Activated naive CD4-positive, alpha-beta T cell treated with anti-CD3 and anti-CD28 coated beads, Interleukin-2, amount 10 ng/mL, durations not matched to agents 7 days and 5 days (primary cell): ENCODE data around the gene KCTD17.

ENCODE experiments used
- CTCF ChIA-PET: fragments of 350-600 bp; sonication (Branson Sonifier 250); formaldehyde crosslinking; loops from one replicate; lab custom pipeline; 2021; ENCODE audit warnings: antibody characterized with exemption; lab: Charles Lee
- DNase-seq: peaks from one replicate; pipeline ENCODE4 v3.0.0-alpha.2; 2020
- H3K27ac Mint-ChIP-seq: one replicate; pipeline ENCODE4 v1.8.0; 2021; ENCODE audit warnings: mild to moderate bottlenecking, moderate library complexity, mixed read lengths
- H3K27me3 Mint-ChIP-seq: one replicate; pipeline ENCODE4 v1.8.0; 2021; ENCODE audit warnings: mild to moderate bottlenecking, mixed read lengths
- H3K36me3 Mint-ChIP-seq: one replicate; pipeline ENCODE4 v1.8.0; 2021; ENCODE audit warnings: mixed read lengths
- H3K4me1 Mint-ChIP-seq: one replicate; pipeline ENCODE4 v1.8.0; 2021; ENCODE audit warnings: mixed read lengths
- H3K4me3 Mint-ChIP-seq: one replicate; pipeline ENCODE4 v1.8.0; 2021; ENCODE audit warnings: mild to moderate bottlenecking, moderate library complexity, mixed read lengths
- H3K9me3 Mint-ChIP-seq: one replicate; pipeline ENCODE4 v1.8.0; 2021; ENCODE audit warnings: mixed read lengths

Gene KCTD17

DNA sequence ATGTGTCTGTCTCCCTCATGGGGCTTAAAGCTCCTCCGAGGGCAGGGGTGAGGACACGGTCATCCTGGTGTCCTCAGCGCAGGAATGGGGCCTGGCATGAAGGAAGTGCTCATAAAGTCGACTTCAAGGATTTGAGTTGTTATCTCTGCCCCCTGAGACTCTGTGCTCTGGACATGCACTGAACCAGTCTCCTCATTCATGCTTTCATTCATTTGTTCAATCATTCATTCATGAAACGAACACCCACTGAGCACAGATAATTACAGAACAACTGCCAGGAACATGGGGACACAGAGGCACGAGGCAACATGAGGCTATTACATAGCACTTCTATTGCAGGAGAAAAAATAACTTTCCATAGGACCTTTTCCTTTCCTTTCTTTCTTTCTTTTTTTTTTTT lies 41.5 kb downstream of the KCTD17 start:
- H3K27me3 Mint-ChIP-seq, result peaks cover 45% of the 10 kb centered on the region
- CTCF ChIA-PET, result no interaction called here
- DNase-seq, result no peak
- peaks cover 11% of the 10 kb centered on the region for H3K4me1 Mint-ChIP-seq
- H3K36me3 Mint-ChIP-seq, result no peaks in the 10 kb centered on the region
- H3K27ac Mint-ChIP-seq, result no peak overlapping the region
- no peak overlapping the region for H3K4me3 Mint-ChIP-seq
- H3K9me3 Mint-ChIP-seq, result no peaks in the 10 kb centered on the region

DNA sequence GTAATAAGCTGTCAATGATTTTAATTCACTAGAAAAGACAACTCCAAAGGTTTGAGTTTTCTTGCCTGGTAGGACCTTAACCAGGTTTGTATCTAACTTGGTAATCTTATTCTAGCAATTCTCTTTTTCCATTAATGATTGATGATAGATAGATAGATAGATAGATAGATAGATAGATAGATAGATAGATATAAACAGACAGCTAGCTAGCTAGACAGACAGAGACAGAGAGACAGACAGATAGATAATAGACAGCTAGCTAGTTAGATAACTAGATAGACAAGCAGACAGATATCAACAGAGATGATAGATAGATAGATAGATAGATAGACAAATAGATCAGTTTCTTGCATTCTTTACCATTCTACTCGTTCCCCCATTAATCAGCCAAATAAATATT lies 42.7 kb downstream of the KCTD17 start:
- no peak for DNase-seq
- CTCF ChIA-PET, result no interaction called here
- H3K27ac Mint-ChIP-seq, result no peak overlapping the region
- H3K36me3 Mint-ChIP-seq, result no peaks in the 10 kb centered on the region
- H3K4me3 Mint-ChIP-seq, result no peak overlapping the region
- peaks cover 12% of the 10 kb centered on the region for H3K4me1 Mint-ChIP-seq
- peaks cover 50% of the 10 kb centered on the region for H3K27me3 Mint-ChIP-seq
- no peaks in the 10 kb centered on the region for H3K9me3 Mint-ChIP-seq

DNA sequence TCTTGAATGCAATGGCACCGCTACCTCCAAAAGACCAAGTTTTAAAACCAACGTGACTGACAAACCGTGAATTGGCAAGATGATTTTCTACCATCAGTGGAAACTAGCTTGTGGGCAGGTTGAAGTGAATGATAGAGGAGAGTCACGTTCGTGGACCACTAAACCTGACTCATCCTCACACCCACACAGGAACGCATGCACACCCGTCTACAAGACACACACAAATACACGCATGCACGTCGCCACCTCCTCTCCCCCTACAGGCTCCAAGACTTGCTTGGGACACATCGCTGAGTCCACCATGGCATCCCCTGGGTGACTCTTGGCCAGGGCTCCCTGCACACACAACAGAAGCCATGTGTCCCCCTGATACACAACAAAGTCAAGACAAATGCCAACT lies 43.6 kb downstream of the KCTD17 start:
- peaks cover 15% of the 10 kb centered on the region for H3K4me1 Mint-ChIP-seq
- H3K36me3 Mint-ChIP-seq, result no peaks in the 10 kb centered on the region
- CTCF ChIA-PET, result interaction anchor here (0.7 to 1.1 kb wide), 2 partner anchors 15 to 52 kb away, joined by 3 read pairs; no protein-coding TSS in a partner anchor
- H3K27ac Mint-ChIP-seq, result no peak overlapping the region
- no peaks in the 10 kb centered on the region for H3K9me3 Mint-ChIP-seq
- no peak for DNase-seq
- H3K4me3 Mint-ChIP-seq, result no peak overlapping the region
- H3K27me3 Mint-ChIP-seq, result peaks cover 51% of the 10 kb centered on the region

DNA sequence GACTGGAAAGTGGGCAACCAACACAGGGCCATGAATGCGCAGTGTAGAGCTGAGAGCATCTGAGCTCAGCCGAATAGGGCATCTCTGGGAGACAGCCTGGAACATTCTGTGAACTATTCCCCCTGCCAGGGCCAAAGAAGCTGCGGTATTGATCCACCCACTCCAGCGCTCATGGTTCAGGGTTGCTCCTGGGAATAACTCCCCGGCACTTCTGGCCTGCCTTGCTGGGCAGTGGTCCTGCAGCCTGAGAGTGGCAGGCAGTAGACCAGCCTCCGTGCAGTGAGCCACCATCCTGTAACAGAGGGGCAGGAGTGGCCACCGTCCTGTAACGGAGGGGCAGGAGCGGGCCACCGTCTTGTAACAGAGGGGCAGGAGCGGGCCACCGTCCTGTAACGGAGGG lies 45.8 kb downstream of the KCTD17 start:
- CTCF ChIA-PET, result no interaction called here
- Mint-ChIP-seq H3K9me3 (no peaks in the 10 kb centered on the region), H3K27ac (no peak overlapping the region), H3K4me1 (peaks cover 20% of the 10 kb centered on the region), H3K27me3 (peaks cover 55% of the 10 kb centered on the region), H3K4me3 (no peak overlapping the region), H3K36me3 (no peaks in the 10 kb centered on the region)
- DNase-seq, result no peak

DNA sequence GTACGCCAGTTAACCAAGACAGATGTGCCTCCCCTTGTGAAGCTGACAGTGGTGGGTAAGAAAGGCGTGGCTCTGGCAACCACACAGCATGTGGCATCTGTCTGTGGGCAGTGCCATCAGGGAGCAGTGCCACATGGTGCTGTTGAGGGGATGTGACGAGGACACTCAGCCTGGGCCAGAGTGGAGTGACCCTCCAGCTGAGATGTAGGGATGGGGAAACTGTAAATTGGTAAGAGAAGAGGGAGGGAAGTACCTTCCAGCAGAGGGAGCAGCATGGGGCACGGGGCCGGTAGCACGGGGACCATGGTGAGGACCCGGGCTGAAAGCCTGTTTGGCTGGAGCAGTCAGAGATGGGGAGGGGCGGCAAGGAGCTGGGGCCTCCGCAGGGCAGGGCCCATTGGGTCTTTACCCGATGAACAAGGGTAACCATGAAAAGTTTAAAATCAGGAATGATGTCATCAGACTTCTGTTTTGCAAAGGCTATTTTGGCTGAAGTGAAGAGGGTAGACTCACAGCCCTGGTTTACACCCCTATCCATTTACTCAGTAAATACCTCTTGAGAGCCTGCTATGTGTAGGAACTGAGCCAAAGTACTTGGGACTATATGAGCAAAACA lies 47.5 kb downstream of the KCTD17 start:
- Mint-ChIP-seq H3K4me3 (no peak overlapping the region), H3K27ac (no peak overlapping the region), H3K4me1 (peaks cover 20% of the 10 kb centered on the region), H3K9me3 (no peaks in the 10 kb centered on the region), H3K27me3 (peaks cover 60% of the 10 kb centered on the region), H3K36me3 (no peaks in the 10 kb centered on the region)
- DNase-seq, result no peak
- CTCF ChIA-PET, result interaction anchor here (0.8 to 1.0 kb wide), 2 partner anchors 23 to 161 kb away, joined by 3 to 4 read pairs; no protein-coding TSS in a partner anchor

DNA sequence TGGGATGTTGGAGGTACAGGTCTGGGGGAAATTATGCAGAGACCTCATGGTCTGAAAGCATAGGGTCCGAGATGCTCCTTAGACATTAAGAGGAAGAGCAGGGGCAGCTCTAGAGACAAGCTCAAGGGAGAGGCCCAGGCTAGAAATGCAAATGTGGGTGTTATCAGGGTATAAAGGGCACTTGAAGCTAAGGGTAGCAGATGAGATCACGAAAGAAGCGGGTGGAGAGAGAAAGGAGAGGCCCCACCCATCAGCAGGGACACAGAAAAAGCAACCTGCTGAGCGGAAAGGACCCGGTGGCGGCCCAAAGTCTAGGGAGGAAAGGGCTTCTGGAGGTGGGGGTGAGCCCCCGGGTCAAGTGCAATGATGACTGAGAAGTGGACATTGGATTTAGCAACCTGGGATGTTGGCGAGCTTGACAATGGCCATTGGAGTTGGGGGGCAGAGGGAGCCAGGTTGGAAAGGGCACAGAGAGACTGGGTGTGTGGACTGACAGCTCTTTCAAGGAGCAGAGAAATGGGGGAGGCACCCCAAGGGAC lies 49.1 kb downstream of the KCTD17 start:
- Mint-ChIP-seq H3K4me1 (peaks cover 23% of the 10 kb centered on the region), H3K9me3 (no peaks in the 10 kb centered on the region), H3K4me3 (no peak overlapping the region), H3K36me3 (no peaks in the 10 kb centered on the region), H3K27ac (no peak overlapping the region), H3K27me3 (peaks cover 52% of the 10 kb centered on the region)
- CTCF ChIA-PET, result interaction anchor here (0.6 kb wide), 1 partner anchor 22 kb away, joined by 3 read pairs; no protein-coding TSS in a partner anchor
- no peak for DNase-seq

DNA sequence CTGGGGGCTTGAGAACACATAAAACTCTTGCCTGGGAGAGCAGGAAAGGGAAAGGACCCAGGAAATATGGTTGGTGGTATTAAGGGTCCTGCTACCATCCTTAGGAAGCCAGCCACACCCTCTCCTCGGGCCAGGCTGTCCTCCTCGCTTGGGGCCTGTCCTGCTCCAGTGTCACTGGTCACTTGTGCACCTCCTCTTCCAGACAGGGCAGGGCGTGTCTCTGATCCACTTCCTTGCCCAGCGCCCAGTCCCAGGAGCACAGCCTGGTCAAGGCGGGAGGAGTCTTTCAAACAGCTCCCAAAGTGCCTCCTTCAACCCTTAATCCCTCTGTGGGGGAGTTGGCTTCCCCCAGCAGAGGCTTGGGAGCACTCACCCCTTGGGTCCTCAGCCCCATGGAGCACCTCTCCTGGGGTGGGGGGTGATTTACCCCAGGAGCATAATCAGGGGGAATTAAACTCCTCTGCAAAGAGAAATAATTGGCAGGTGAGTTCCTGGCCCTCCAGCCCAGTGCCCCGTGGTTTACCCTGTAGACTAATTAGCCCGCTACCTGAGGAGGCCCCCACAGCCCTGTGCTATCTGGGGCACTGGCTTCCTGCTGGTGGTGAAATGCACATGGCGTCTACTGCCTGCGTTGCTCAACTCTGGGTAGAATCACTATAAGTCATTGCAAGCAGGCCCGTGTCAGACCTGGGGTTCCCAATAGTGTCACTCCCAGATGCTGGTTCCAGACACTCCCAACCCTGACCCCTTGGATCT lies 49.9 kb downstream of the KCTD17 start:
- Mint-ChIP-seq H3K36me3 (no peaks in the 10 kb centered on the region), H3K27me3 (peaks cover 47% of the 10 kb centered on the region), H3K4me3 (no peak overlapping the region), H3K27ac (no peak overlapping the region), H3K9me3 (no peaks in the 10 kb centered on the region), H3K4me1 (peaks cover 26% of the 10 kb centered on the region)
- DNase-seq, result no peak
- CTCF ChIA-PET, result no interaction called here

DNA sequence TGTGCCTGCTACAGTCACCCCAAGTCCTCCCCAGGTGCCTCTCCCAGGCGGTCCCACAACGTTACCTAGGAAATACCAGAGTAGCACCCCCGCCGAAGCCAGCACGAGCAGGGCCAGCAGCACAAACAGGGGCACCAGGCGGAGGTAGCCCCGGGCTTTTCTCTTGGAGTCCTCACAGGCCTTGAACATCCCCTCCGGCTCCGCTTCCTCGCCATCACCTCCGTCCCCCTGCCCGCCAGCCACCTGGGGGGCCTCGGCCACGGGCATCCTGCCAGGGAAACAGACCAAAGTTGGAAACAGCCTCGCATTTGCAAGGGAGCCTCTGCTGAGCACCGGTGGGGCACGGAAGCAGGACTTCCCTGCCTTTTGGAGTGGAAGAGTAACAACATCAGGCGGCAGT lies 51.6 kb downstream of the KCTD17 start:
- DNase-seq, result no peak
- H3K4me1 Mint-ChIP-seq, result peaks cover 28% of the 10 kb centered on the region
- CTCF ChIA-PET, result no interaction called here
- H3K27me3 Mint-ChIP-seq, result peaks cover 49% of the 10 kb centered on the region
- H3K9me3 Mint-ChIP-seq, result no peaks in the 10 kb centered on the region
- H3K36me3 Mint-ChIP-seq, result no peaks in the 10 kb centered on the region
- no peak overlapping the region for H3K4me3 Mint-ChIP-seq
- no peak overlapping the region for H3K27ac Mint-ChIP-seq

DNA sequence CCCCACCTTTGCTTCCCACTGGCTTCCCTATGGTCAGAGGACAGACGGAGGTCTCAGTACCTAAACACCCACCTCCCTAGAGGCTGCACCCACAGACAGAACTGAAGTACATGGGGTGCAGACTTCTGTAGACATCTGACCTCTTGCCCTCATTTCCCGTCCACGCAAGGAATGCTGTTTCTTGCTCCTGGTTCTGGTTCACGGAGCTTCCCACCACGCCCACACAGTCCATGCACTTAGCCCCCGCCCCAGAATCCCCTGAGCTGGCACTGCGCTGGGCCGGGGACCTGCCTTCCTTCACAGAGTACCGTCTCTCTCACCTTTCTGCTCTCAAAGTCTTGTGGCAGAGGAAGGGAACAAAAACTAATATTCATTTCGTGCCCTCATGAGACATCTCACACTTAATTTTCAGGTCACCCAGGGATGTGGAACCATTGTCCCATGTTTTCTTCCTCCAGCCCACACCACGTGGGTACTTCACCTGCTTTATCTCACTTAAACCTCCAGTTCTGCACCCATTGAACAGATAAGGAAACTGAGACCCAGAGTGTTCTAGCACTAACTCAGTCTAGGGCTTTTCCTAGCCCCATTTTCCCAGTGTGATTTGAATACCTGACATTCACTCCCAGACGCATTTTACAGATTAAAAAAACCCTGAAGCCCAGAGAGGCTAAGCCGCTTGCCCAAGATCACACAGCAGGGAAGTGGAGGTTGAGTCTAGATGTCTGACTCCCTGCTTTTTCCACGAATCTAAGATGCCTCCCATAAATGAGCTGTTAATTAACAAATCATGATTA lies 52.3 kb downstream of the KCTD17 start:
- Mint-ChIP-seq H3K36me3 (no peaks in the 10 kb centered on the region), H3K27ac (no peak overlapping the region), H3K27me3 (peaks cover 42% of the 10 kb centered on the region), H3K4me1 (peaks cover 24% of the 10 kb centered on the region), H3K9me3 (no peaks in the 10 kb centered on the region), H3K4me3 (no peak overlapping the region)
- CTCF ChIA-PET, result interaction anchor here (1.5 kb wide), 1 partner anchor 18 kb away, joined by 3 read pairs; no protein-coding TSS in a partner anchor
- no peak for DNase-seq

DNA sequence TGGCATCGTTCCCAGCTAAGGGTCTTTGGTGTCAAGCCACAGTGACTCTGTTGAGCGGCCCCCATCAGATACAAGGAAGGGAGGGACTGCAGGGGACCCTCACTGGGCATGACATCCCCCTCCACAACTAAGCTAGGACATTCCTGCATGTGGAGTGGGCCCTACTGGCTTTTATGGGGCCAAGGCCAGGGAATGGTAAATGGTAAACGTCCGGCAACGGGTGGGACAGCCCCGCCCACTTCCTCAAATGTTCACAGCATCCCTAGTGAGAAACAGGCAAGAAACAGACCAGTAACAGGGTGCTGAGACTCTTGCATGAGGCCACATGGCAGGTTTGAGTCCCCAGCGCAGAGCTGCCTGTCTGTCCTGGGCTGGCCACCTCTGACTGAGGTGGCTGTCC lies 53.6 kb downstream of the KCTD17 start:
- Mint-ChIP-seq H3K9me3 (no peaks in the 10 kb centered on the region), H3K36me3 (no peaks in the 10 kb centered on the region)
- DNase-seq, result no peak

DNA sequence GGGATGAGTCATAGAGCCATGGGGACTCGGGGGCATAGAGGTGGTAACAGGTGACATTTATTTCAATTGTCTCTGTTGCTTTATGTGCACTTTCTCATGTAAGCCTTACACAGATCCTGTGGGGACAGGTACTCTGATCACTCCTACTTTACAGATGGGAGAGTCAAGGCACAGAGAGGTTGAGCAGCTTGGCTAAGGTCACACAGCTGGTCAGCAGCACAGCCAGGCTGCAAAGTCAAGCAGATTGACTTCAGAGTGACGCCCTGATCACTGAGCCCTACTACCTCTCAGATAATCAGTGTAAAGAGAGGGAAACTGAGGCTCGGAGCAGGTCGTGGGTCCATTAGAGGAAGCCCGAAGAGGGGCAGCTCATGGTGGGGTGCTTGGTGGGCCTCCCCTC lies 54.4 kb downstream of the KCTD17 start:
- no peaks in the 10 kb centered on the region for H3K9me3 Mint-ChIP-seq
- H3K36me3 Mint-ChIP-seq, result no peaks in the 10 kb centered on the region
- CTCF ChIA-PET, result interaction anchor here (1.3 kb wide), 1 partner anchor 17 kb away, joined by 3 read pairs; no protein-coding TSS in a partner anchor
- DNase-seq, result no peak
- peaks cover 13% of the 10 kb centered on the region for H3K4me1 Mint-ChIP-seq
- peaks cover 29% of the 10 kb centered on the region for H3K27me3 Mint-ChIP-seq
- no peak overlapping the region for H3K27ac Mint-ChIP-seq
- no peak overlapping the region for H3K4me3 Mint-ChIP-seq

More for the DNA sequence above, 53.6 kb downstream of the KCTD17 start:
- CTCF ChIA-PET, result interaction anchor here (1.3 to 1.5 kb wide), 2 partner anchors 16 to 17 kb away, joined by 3 read pairs; no protein-coding TSS in a partner anchor
- Mint-ChIP-seq H3K27me3 (peaks cover 37% of the 10 kb centered on the region), H3K4me1 (peaks cover 18% of the 10 kb centered on the region), H3K27ac (no peak overlapping the region), H3K4me3 (no peak overlapping the region)

DNA sequence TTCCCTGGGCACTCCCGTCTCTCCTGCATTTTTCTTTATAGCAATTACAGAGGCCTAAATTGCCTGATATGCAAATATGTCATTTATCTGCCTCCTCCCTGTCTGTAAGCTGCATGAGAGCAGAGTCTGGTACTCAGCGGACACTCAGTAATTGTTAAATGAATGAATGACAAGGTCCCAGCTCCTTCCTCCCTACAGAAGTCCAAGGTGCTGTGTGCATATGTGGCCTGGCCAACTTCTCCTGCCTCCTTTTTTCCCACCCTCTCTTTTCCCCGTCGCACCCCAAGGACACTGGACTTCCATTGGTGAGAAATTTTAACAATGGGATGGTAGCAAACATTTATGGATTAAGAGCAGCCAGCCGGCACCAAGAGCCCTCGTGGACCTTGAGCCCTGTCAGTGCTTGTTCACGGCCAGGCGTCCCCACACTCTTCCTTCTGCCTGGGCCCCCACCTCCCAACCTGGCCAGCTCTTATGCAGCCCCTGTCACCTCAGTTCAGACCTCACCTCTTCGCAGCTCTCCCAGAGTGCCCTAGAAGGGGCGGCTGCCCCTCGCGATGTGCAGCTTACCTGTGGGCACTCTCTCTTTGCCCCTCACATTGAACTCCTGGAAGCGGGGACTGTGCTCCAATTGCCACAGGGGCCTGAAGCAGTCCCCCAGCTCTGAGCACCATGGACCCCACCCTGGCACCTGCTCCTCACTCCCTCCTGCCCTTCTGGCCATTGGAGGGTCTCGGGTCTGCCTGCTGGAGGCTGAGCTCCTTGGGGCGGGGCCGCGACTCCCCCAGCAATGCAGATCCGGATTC lies 56.5 kb downstream of the KCTD17 start:
- CTCF ChIA-PET, result no interaction called here
- Mint-ChIP-seq H3K27ac (no peak overlapping the region), H3K9me3 (no peaks in the 10 kb centered on the region), H3K4me1 (peaks cover 13% of the 10 kb centered on the region), H3K36me3 (no peaks in the 10 kb centered on the region), H3K27me3 (peaks cover 27% of the 10 kb centered on the region), H3K4me3 (no peak overlapping the region)
- DNase-seq, result no peak

DNA sequence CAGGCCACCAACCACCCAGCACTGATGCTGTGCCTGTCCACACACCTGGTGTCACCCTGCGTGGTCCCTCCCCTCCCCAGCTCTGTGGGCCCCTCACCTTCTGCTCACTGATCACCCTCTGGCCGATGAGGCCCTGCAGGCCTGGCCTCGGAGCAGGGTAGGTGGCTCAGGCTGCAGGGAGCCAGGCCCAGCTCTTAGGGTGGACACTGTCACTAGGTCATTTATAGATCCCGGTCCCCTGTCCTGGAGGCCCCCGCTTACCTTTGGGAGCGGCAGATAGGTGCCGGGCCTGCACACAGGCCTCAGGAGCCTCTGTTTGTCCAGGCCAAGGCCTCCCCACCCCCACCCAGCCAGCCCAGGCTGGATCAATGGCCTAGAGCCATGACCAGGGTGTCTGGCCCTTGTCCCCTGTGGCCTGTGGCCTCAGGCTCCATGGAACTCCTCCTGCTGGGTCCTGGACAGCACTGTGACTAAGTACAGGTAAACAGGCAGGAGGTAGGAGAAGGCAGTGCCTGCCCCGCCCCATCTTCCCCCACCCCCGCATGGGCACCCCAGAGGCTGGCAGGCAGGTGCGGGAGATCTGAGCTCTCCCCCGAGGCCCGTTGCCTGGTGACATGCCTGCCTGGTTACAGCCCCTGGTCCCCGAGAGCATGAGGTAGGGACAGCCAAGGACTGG lies 57.8 kb downstream of the KCTD17 start, which contains the start of gene TMPRSS6:
TMPRSS6 (minus strand) TSS at position 472 of the 676 bp plus-strand sequence. CDS start 6,296 bp downstream, outside the sequence.
- peaks cover 13% of the 10 kb centered on the region for H3K4me1 Mint-ChIP-seq
- no peaks in the 10 kb centered on the region for H3K36me3 Mint-ChIP-seq
- H3K27ac Mint-ChIP-seq, result no peak within 1 kb of the TSS
- peaks cover 15% of the 10 kb centered on the region for H3K27me3 Mint-ChIP-seq
- CTCF ChIA-PET, result no interaction called here
- no peak within 1 kb of the TSS for H3K4me3 Mint-ChIP-seq
- no peak for DNase-seq
- no peaks in the 10 kb centered on the region for H3K9me3 Mint-ChIP-seq
